ENCODE measurements around the gene IL11RA.

DNA sequence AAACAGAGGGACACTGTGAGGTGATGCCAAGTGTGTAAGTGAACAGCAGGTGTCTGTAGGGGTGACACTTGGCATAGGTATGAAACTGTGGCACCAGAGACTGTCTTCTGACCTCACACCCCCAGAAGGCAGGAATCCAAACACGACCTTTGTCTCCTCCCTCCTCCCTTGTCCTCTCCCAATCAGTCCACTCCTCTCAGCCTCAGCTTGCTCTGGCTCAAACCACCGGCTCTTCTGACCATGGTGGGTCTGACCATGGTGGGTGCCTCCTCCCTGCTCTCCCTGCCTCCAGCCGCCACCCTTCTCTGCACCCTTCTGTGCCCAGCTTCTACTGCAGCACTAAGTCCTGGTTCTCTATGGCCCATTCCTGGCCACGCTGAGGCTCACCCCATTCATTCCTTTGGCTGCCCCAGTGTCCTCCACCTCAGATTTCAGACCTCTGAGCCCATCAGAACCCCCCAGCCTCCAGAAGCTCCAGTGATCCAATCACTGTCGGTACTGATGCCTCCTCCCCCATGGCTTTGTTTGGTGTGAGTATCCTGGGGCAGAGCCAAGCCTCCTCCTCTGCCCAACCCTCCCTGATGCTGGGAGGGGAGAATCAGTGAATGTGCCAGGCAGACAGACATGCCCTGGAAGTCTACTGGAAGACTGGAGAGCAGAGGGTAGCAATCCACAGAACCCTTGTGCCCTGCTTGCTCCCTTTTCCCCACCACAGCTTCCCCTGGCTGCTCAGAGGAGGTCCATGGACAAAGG lies 21.4 kb upstream of the IL11RA start:
- TF ChIP-seq, protein P1, sequence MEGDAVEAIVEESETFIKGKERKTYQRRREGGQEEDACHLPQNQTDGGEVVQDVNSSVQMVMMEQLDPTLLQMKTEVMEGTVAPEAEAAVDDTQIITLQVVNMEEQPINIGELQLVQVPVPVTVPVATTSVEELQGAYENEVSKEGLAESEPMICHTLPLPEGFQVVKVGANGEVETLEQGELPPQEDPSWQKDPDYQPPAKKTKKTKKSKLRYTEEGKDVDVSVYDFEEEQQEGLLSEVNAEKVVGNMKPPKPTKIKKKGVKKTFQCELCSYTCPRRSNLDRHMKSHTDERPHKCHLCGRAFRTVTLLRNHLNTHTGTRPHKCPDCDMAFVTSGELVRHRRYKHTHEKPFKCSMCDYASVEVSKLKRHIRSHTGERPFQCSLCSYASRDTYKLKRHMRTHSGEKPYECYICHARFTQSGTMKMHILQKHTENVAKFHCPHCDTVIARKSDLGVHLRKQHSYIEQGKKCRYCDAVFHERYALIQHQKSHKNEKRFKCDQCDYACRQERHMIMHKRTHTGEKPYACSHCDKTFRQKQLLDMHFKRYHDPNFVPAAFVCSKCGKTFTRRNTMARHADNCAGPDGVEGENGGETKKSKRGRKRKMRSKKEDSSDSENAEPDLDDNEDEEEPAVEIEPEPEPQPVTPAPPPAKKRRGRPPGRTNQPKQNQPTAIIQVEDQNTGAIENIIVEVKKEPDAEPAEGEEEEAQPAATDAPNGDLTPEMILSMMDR (IDR thresholded peaks at IDR 0.05; ENCODE audit: insufficient read depth, low read length, poor library complexity, severe bottlenecking) = no peak
- TF ChIP-seq EZH2phosphoT487 (conservative IDR thresholded peaks at IDR 0.05; ENCODE audit: low read length) = no peak
